Measurements from ENCODE around the gene UBA5.

DNA sequence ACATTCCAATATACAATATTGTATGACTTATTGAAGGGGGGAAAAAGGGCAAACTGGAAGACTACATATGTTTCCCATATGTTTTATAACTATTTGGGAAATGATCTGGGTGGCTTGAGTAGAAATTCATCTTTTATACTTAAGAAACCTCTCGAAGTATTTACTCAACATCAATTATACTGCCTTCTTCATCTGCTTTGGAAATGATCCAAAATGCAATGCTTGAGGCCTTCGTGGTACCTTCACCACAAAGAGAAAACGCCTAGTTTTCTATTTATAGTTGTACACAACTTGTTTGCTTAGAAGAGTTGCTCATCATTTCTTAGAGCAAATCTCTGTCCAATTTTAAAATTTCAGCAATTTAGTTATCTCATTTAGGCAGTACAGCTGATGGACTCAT, 44.2 kb upstream of the UBA5 start:
- TF ChIP-seq, protein P1, sequence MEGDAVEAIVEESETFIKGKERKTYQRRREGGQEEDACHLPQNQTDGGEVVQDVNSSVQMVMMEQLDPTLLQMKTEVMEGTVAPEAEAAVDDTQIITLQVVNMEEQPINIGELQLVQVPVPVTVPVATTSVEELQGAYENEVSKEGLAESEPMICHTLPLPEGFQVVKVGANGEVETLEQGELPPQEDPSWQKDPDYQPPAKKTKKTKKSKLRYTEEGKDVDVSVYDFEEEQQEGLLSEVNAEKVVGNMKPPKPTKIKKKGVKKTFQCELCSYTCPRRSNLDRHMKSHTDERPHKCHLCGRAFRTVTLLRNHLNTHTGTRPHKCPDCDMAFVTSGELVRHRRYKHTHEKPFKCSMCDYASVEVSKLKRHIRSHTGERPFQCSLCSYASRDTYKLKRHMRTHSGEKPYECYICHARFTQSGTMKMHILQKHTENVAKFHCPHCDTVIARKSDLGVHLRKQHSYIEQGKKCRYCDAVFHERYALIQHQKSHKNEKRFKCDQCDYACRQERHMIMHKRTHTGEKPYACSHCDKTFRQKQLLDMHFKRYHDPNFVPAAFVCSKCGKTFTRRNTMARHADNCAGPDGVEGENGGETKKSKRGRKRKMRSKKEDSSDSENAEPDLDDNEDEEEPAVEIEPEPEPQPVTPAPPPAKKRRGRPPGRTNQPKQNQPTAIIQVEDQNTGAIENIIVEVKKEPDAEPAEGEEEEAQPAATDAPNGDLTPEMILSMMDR (IDR thresholded peaks at IDR 0.05) = no peak
- no peak for TF ChIP-seq POLR2A (IDR thresholded peaks at IDR 0.05)

Data from Peyer's patch (tissue), 4 donors.